Neural progenitor cell (in vitro differentiated cells): ENCODE data around the gene TMEM190. TPM values are rescaled to one million over a fixed set of nuclear protein-coding genes. Genes with fewer than 3 reads are reported as not detected.

Experiments used
- DNase-seq: peaks from one replicate; pipeline ENCODE4 v3.0.0-alpha.2; 2016; ENCODE audit warnings: low spot score
- H2AFZ ChIP-seq: fragments of 200-600 bp; sonication (generic); replicated peaks from 2 replicates; pipeline ENCODE4 v1.6.1; 2016; ENCODE audit warnings: antibody characterized with exemption
- H3F3A ChIP-seq: fragments of 200-600 bp; sonication (generic); 2 replicates; pipeline ENCODE4 v1.6.1; 2016; ENCODE audit warnings: antibody characterized with exemption, low read depth
- H3K27ac ChIP-seq: fragments of 200-600 bp; sonication (generic); 2 replicates; pipeline ENCODE4 v1.5.1; 2016; ENCODE audit warnings: mild to moderate bottlenecking
- H3K27me3 ChIP-seq: fragments of 200-600 bp; sonication (generic); 2 replicates; pipeline ENCODE4 v1.6.1; 2016; ENCODE audit warnings: mild to moderate bottlenecking, moderate library complexity
- H3K36me3 ChIP-seq: fragments of 200-600 bp; sonication (generic); 2 replicates; pipeline ENCODE4 v1.5.1; 2016
- H3K4me1 ChIP-seq: fragments of 200-600 bp; sonication (generic); 2 replicates; pipeline ENCODE4 v1.6.1; 2016; ENCODE audit warnings: mixed run types
- H3K4me2 ChIP-seq: fragments of 200-600 bp; sonication (generic); 2 replicates; pipeline ENCODE4 v1.6.1; 2016
- H3K4me3 ChIP-seq: fragments of 200-600 bp; sonication (generic); 2 replicates; pipeline ENCODE4 v1.5.1; 2016
- H3K79me2 ChIP-seq: fragments of 200-600 bp; sonication (generic); 2 replicates; pipeline ENCODE4 v1.6.1; 2016; ENCODE audit warnings: low read depth
- H3K9ac ChIP-seq: fragments of 200-600 bp; sonication (generic); 2 replicates; pipeline ENCODE4 v1.6.1; 2016
- H3K9me3 ChIP-seq: fragments of 200-600 bp; sonication (generic); 2 replicates; pipeline ENCODE4 v1.5.1; 2016; ENCODE audit warnings: low read depth
- H4K20me1 ChIP-seq: fragments of 200-600 bp; sonication (generic); 2 replicates; pipeline ENCODE4 v1.6.1; 2016; ENCODE audit warnings: low read depth
- H3K27ac Mint-ChIP-seq: 3 replicates; pipeline ENCODE4 v1.8.0; 2021; ENCODE audit warnings: mixed read lengths
- H3K27me3 Mint-ChIP-seq: 2 replicates; pipeline ENCODE4 v1.8.0; 2022; ENCODE audit warnings: low read depth, mild to moderate bottlenecking, inconsistent platforms, moderate library complexity, mixed read lengths; ENCODE audit not compliant: insufficient read depth
- H3K36me3 Mint-ChIP-seq: 3 replicates; pipeline ENCODE4 v1.8.0; 2021; ENCODE audit warnings: mixed read lengths
- H3K4me1 Mint-ChIP-seq: 3 replicates; pipeline ENCODE4 v1.8.0; 2021; ENCODE audit warnings: mixed read lengths
- H3K4me3 Mint-ChIP-seq: 3 replicates; pipeline ENCODE4 v1.8.0; 2021; ENCODE audit warnings: mild to moderate bottlenecking, moderate library complexity, mixed read lengths
- H3K9me3 Mint-ChIP-seq: 3 replicates; pipeline ENCODE4 v1.8.0; 2020; ENCODE audit warnings: mixed read lengths
- EZH2 ChIP-seq: fragments of 200-600 bp; sonication (generic); IDR thresholded peaks from 2 replicates; pipeline ENCODE4 v1.6.1; 2017; ENCODE audit warnings: antibody characterized with exemption, mild to moderate bottlenecking, moderate library complexity
- EZH2phosphoT487 ChIP-seq: fragments of 200-600 bp; sonication (generic); IDR thresholded peaks from 2 replicates; pipeline ENCODE4 v1.6.1; 2017; ENCODE audit warnings: antibody characterized with exemption
- total RNA-seq: library from RNA; depleted of rRNA; stranded (reverse); fragments of >200 nt; gene quantifications from 2 replicates; pipeline ENCODE4 v1.2.3, GENCODE V29; 2015; ENCODE audit warnings: low replicate concordance
- TF ChIP-seq, protein P1 (sequence below): fragments of 200-600 bp; sonication (generic); IDR thresholded peaks from 2 replicates; pipeline ENCODE4 v1.5.1; 2017; ENCODE audit warnings: antibody characterized with exemption, mild to moderate bottlenecking

TMEM190 gene
- total RNA-seq, 1 donor from 2014 or later, result not detected

- Histone ChIP-seq H3K4me3 (no peak overlapping the region), H3K27ac (no peak overlapping the region), H3K4me2 (no peak overlapping the region), H3K9me3 (no peaks in the 10 kb centered on the region), H3K36me3 (no peaks in the 10 kb centered on the region), H3K27me3 (peaks cover 17% of the 10 kb centered on the region), H3K9ac (no peak overlapping the region), H2AFZ (no peak overlapping the region), H3K79me2 (no peaks in the 10 kb centered on the region), H3K4me1 (peaks cover 9% of the 10 kb centered on the region), H4K20me1 (no peaks in the 10 kb centered on the region), H3F3A (peaks cover 3% of the 10 kb centered on the region)
- DNase-seq, result no peak
- H3K4me3 Mint-ChIP-seq, result no peak overlapping the region
- H3K27ac Mint-ChIP-seq, result no peak overlapping the region
- TF ChIP-seq EZH2phosphoT487 (no peak), EZH2 (no peak)
- TF ChIP-seq, protein P1, sequence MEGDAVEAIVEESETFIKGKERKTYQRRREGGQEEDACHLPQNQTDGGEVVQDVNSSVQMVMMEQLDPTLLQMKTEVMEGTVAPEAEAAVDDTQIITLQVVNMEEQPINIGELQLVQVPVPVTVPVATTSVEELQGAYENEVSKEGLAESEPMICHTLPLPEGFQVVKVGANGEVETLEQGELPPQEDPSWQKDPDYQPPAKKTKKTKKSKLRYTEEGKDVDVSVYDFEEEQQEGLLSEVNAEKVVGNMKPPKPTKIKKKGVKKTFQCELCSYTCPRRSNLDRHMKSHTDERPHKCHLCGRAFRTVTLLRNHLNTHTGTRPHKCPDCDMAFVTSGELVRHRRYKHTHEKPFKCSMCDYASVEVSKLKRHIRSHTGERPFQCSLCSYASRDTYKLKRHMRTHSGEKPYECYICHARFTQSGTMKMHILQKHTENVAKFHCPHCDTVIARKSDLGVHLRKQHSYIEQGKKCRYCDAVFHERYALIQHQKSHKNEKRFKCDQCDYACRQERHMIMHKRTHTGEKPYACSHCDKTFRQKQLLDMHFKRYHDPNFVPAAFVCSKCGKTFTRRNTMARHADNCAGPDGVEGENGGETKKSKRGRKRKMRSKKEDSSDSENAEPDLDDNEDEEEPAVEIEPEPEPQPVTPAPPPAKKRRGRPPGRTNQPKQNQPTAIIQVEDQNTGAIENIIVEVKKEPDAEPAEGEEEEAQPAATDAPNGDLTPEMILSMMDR, result no peak
- H3K36me3 Mint-ChIP-seq, result no peaks in the 10 kb centered on the region
- H3K4me1 Mint-ChIP-seq, result peaks cover 2% of the 10 kb centered on the region
- peaks cover 30% of the 10 kb centered on the region for H3K27me3 Mint-ChIP-seq
- no peaks in the 10 kb centered on the region for H3K9me3 Mint-ChIP-seq
Measured at GRCh38 chr19:55360902-55361301, 15.7 kb upstream of the TMEM190 start.

- Histone ChIP-seq H3K27me3 (peaks cover 7% of the 10 kb centered on the region), H3F3A (peaks cover 3% of the 10 kb centered on the region), H3K36me3 (no peaks in the 10 kb centered on the region), H3K9ac (no peak overlapping the region), H3K9me3 (no peaks in the 10 kb centered on the region), H2AFZ (peak overlapping the region; percentile 57), H4K20me1 (no peaks in the 10 kb centered on the region), H3K4me3 (no peak overlapping the region), H3K27ac (no peak overlapping the region), H3K4me2 (no peak overlapping the region), H3K79me2 (no peaks in the 10 kb centered on the region), H3K4me1 (peaks cover 9% of the 10 kb centered on the region)
- Mint-ChIP-seq H3K9me3 (no peaks in the 10 kb centered on the region), H3K4me3 (no peak overlapping the region), H3K36me3 (no peaks in the 10 kb centered on the region), H3K27ac (no peak overlapping the region), H3K27me3 (peaks cover 24% of the 10 kb centered on the region), H3K4me1 (peaks cover 4% of the 10 kb centered on the region)
- no peak for DNase-seq
- TF ChIP-seq EZH2phosphoT487 (no peak), EZH2 (no peak)
- TF ChIP-seq, protein P1, result no peak
Measured at GRCh38 chr19:55362174-55362989, 14.2 kb upstream of the TMEM190 start.

- no peaks in the 10 kb centered on the region for H3K9me3 ChIP-seq
- Mint-ChIP-seq H3K27me3 (peaks cover 25% of the 10 kb centered on the region), H3K9me3 (peaks cover 2% of the 10 kb centered on the region), H3K27ac (peak within 1 kb of the TSS; percentile 60), H3K4me3 (peak within 1 kb of the TSS; percentile 41), H3K36me3 (no peaks in the 10 kb centered on the region), H3K4me1 (peaks cover 4% of the 10 kb centered on the region)
- peak within 1 kb of the TSS; percentile 57 for H2AFZ ChIP-seq
- no peak within 1 kb of the TSS for H3K4me2 ChIP-seq
- DNase-seq, result peak; percentile 66
- peaks cover 12% of the 10 kb centered on the region for H3K27me3 ChIP-seq
- no peaks in the 10 kb centered on the region for H4K20me1 ChIP-seq
- H3K27ac ChIP-seq, result no peak within 1 kb of the TSS
- H3K9ac ChIP-seq, result no peak within 1 kb of the TSS
- H3F3A ChIP-seq, result peaks cover 3% of the 10 kb centered on the region
- H3K36me3 ChIP-seq, result no peaks in the 10 kb centered on the region
- no peaks in the 10 kb centered on the region for H3K79me2 ChIP-seq
- no peak within 1 kb of the TSS for H3K4me3 ChIP-seq
- H3K4me1 ChIP-seq, result peaks cover 9% of the 10 kb centered on the region
- TF ChIP-seq EZH2, result no peak
- TF ChIP-seq EZH2phosphoT487, result no peak
- TF ChIP-seq, protein P1, result no peak
Measured at GRCh38 chr19:55362990-55363716, 13.5 kb upstream of the TMEM190 start, which contains the start of gene GARIN5B. GARIN5B (minus strand) TSS chr19:55363260; CDS start chr19:55363066, 194 bp downstream.
